Measurements from ENCODE around the gene SF1. TPM values are rescaled to one million over a fixed set of nuclear protein-coding genes. Genes with fewer than 3 reads are reported as not detected.
A peak's percentile ranks its signal among the peaks of the same experiment; 100 is the strongest.

SF1 gene
- total and polyA plus RNA-seq, 7 donors: 56.2 to 210 (median 150) TPM

GRCh38 chr11:64719406-64719805 is 58.9 kb downstream of the SF1 start:
- DNase-seq (no peak), ATAC-seq (no peak)
- H3K9me3 ChIP-seq: no peaks in the 10 kb centered on the region
- H3K27ac ChIP-seq: no peak overlapping the region
- WGBS, 3 donors: 88 to 92% (median 90%) methylated on average over 10 of the region's 10 CpGs
- TF ChIP-seq, protein P1, sequence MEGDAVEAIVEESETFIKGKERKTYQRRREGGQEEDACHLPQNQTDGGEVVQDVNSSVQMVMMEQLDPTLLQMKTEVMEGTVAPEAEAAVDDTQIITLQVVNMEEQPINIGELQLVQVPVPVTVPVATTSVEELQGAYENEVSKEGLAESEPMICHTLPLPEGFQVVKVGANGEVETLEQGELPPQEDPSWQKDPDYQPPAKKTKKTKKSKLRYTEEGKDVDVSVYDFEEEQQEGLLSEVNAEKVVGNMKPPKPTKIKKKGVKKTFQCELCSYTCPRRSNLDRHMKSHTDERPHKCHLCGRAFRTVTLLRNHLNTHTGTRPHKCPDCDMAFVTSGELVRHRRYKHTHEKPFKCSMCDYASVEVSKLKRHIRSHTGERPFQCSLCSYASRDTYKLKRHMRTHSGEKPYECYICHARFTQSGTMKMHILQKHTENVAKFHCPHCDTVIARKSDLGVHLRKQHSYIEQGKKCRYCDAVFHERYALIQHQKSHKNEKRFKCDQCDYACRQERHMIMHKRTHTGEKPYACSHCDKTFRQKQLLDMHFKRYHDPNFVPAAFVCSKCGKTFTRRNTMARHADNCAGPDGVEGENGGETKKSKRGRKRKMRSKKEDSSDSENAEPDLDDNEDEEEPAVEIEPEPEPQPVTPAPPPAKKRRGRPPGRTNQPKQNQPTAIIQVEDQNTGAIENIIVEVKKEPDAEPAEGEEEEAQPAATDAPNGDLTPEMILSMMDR (IDR thresholded peaks at IDR 0.05): no peak
- H3K27me3 ChIP-seq (ENCODE audit: insufficient read depth in 3 of 3, low read length in 2 of 3): peaks cover 2 to 44% (median 14%) of the 10 kb centered on the region in 3 donors
- peaks cover 5% of the 10 kb centered on the region for H3K4me1 ChIP-seq
- H3K4me3 ChIP-seq: no peak overlapping the region
- no peaks in the 10 kb centered on the region for H3K36me3 ChIP-seq (ENCODE audit: insufficient read depth in 1 of 2, low read depth in 1 of 2)
- intact Hi-C loops (cut with DNase I): no loop called here

DNA sequence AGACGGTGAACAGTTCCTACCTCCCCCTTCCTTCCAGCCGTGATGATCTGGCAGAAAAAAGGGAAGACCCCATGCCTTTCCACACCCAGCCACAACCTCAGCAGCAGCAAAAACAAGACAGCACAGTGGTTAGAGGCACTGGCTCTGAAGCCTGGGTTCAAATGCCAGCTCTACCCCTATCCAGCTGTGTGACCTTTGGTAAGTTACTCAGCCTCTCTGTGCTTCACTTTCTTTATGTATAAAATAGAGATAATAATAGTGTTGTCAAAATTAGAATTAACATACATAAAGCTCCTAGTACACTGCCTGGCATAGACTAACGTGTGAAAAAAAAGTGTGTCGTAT is 59.6 kb downstream of the SF1 start:
- TF ChIP-seq, protein P1 (IDR thresholded peaks at IDR 0.05): no peak
- no peak for ATAC-seq
- WGBS, 3 donors: 66 to 75% (median 71%) methylated on average over 3 to 4 of the region's 4 CpGs
- no peaks in the 10 kb centered on the region for H3K9me3 ChIP-seq
- DNase-seq: no peak
- H3K27ac ChIP-seq: no peak overlapping the region
- no peaks in the 10 kb centered on the region for H3K36me3 ChIP-seq (ENCODE audit: insufficient read depth in 1 of 2, low read depth in 1 of 2)
- H3K27me3 ChIP-seq (ENCODE audit: insufficient read depth in 3 of 3, low read length in 2 of 3): peaks cover 2 to 51% (median 18%) of the 10 kb centered on the region in 3 donors
- intact Hi-C loops (cut with DNase I): no loop called here
- no peak overlapping the region for H3K4me3 ChIP-seq
- H3K4me1 ChIP-seq: peaks cover 5% of the 10 kb centered on the region

DNA sequence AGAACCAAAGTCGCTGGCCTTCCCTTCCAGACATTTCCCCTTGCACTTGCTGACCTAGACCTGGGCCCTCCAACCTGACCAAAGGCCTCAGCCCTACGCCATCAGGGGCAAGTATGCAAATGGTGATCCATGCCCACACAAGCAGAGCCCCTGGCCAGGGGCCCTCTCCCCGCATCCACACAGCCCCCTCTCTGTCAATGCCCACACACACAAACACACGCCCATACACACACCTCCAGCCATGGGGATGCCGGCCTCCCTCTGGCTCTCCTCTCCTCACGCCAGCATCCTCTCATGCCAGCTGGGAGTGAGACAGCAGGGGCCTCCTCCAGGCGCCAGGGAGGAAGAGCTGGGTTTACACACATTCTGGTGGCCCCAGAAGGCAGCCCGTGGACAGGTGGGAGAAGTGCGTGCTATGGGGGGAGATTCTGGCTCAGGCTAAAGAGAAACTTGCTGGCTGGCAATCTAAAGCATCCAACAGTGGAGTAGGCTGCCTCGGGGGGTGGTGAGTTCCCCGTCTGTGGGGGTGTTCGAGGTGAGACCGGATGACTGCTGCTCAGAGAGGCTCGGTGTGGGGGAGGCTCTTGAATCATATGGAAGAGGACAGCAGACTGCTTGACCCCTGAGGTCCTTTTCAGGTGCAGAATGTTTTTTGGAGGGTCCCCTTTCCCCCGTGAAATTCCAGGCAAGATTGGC is 60.1 kb downstream of the SF1 start:
- TF ChIP-seq, protein P1 (IDR thresholded peaks at IDR 0.05): no peak
- Histone ChIP-seq H3K36me3 (ENCODE audit: insufficient read depth in 1 of 2, low read depth in 1 of 2) (no peaks in the 10 kb centered on the region), H3K9me3 (no peaks in the 10 kb centered on the region), H3K27me3 (ENCODE audit: insufficient read depth in 3 of 3, low read length in 2 of 3) (peaks cover 5 to 53% (median 23%) of the 10 kb centered on the region in 3 donors), H3K4me1 (peaks cover 1% of the 10 kb centered on the region), H3K4me3 (no peak overlapping the region), H3K27ac (no peak overlapping the region)
- ATAC-seq (no peak), DNase-seq (no peak)
- intact Hi-C loops (cut with DNase I): no loop called here
- WGBS, 3 donors: 64 to 79% (median 65%) methylated on average over 14 to 15 of the region's 15 CpGs

DNA sequence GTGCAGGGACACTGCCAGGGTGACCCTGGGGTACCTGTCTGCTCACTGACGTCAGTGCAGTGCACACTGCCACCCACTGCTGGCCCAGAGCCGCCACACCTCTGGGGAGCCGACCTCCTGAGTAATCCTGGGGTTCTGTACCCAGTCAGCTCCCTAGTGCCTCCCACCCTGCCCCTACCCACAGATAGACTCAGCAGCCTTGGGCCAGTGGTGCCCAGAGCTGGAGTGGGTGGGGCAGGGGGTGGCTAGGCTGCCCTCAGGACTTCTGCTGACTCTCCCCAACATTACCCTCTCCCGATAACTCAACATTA is 61.1 kb downstream of the SF1 start:
- Histone ChIP-seq H3K27ac (no peak overlapping the region), H3K9me3 (no peaks in the 10 kb centered on the region), H3K27me3 (ENCODE audit: insufficient read depth in 3 of 3, low read length in 2 of 3) (peaks cover 5 to 64% (median 26%) of the 10 kb centered on the region in 3 donors), H3K4me1 (no peaks in the 10 kb centered on the region), H3K4me3 (no peak overlapping the region), H3K36me3 (ENCODE audit: insufficient read depth in 1 of 2, low read depth in 1 of 2) (no peaks in the 10 kb centered on the region)
- intact Hi-C loops (cut with DNase I): no loop called here
- 74 to 83% (median 81%) methylated on average over 4 of the region's 4 CpGs for WGBS, 3 donors
- DNase-seq (no peak), ATAC-seq (peak in 1 of 4 donors; percentile 7)
- TF ChIP-seq, protein P1 (IDR thresholded peaks at IDR 0.05): no peak

All from psoas muscle (tissue), 8 donors.